NCI-H187 treated with DMSO at 0.1 percent for 48 hours (cell line): ENCODE data around the gene MYO5C.

Experiments used
- DNase-seq: peaks from one replicate; lab custom pipeline; 2025; lab: John Stamatoyannopoulos, UW

The MYO5C gene, protein sequence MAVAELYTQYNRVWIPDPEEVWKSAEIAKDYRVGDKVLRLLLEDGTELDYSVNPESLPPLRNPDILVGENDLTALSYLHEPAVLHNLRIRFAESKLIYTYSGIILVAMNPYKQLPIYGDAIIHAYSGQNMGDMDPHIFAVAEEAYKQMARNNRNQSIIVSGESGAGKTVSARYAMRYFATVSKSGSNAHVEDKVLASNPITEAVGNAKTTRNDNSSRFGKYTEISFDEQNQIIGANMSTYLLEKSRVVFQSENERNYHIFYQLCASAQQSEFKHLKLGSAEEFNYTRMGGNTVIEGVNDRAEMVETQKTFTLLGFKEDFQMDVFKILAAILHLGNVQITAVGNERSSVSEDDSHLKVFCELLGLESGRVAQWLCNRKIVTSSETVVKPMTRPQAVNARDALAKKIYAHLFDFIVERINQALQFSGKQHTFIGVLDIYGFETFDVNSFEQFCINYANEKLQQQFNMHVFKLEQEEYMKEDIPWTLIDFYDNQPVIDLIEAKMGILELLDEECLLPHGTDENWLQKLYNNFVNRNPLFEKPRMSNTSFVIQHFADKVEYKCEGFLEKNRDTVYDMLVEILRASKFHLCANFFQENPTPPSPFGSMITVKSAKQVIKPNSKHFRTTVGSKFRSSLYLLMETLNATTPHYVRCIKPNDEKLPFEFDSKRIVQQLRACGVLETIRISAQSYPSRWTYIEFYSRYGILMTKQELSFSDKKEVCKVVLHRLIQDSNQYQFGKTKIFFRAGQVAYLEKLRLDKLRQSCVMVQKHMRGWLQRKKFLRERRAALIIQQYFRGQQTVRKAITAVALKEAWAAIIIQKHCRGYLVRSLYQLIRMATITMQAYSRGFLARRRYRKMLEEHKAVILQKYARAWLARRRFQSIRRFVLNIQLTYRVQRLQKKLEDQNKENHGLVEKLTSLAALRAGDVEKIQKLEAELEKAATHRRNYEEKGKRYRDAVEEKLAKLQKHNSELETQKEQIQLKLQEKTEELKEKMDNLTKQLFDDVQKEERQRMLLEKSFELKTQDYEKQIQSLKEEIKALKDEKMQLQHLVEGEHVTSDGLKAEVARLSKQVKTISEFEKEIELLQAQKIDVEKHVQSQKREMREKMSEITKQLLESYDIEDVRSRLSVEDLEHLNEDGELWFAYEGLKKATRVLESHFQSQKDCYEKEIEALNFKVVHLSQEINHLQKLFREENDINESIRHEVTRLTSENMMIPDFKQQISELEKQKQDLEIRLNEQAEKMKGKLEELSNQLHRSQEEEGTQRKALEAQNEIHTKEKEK (N-terminal part only)

DNA sequence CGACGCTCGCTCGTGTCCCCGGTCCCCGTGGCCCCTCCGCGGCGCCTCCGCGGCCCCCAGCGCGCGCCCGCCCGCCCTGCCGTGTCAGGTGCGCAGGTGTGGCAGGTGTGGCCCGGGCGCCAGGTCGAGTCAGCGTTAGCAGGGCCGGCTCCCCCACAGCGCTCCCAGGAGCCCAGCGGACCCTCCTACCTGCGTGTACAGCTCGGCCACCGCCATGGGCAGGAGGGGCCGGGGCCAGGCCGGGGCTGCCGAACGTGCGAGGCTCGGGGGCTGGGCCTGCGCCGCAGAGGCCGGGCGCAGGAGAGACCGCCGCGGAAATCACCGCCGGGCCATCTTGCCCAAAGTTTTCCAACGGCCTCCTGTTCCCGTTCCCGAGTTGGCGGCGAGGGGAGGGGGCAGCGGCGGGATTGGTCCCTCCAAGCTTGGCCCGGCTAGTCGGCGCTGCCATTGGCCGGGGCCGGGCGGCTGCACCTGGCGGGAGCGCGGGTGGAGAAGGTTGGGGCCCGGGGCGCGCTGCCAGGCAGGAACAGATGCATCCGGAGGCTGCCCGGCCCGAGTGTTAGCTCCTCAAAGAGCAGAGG lies at the start of gene MYO5C:
Gene MYO5C, minus strand, starts transcription at position 384 of the 581 bp plus-strand sequence. Its CDS starts 168 bp downstream, at position 216.
- peak; percentile 1 for DNase-seq

DNA sequence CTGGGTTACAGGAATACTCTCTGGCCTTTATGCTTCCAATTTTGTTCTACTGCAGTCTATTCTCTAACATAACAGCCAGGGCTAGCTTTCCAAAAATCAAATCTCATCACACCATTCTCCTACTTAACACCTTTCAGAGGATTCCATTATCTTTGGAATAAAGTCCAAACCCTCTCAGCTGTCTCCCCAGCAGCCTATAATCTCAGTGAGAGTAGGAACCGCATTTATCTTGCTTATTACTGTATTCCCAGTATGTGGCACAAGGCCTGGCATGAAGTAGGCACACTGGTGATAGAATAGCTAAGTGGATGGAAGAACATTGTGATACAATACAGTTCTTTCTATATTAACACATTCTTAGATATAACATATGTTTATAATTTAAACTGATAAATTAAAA lies 49.0 kb upstream of the MYO5C start:
- no peak for DNase-seq

DNA sequence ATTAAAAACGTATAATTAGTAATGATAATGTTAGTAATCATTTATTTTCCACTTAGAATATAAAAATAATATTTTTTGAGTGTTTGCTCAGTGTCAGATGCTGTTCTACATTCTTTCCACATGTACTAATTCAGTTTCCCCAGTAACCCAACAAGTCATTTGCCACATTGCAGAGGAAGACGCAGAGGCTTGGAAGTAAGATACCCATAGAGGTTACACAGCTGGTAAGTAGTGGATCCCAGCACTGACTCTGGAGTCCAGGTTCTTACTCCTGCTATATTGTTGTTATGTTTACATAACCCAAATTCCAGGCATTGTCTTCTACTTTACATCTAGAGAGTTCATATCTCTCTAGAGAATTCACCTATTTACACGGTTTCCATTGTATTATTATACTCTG lies 48.2 kb upstream of the MYO5C start:
- no peak for DNase-seq

DNA sequence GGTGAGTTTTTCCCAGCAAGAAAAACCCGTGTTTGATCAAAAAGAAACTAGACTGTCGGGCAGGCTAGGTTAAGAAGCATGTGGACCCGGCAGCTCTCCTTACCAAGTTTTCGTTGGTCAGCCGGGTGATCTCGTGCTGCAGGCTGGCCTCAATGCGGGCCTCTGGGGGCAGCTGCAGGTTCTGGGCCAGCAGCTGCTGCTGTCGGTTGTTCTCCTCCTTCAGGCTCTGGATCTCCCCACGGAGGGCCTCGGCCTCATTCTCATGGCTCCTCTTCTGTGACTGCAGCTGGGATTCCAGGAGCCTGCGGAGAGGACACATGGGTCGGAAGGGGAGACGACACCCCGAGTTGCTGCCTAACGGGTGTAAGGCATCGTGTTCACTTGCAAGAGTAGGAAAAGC lies 44.5 kb upstream of the MYO5C start:
- no peak for DNase-seq

DNA sequence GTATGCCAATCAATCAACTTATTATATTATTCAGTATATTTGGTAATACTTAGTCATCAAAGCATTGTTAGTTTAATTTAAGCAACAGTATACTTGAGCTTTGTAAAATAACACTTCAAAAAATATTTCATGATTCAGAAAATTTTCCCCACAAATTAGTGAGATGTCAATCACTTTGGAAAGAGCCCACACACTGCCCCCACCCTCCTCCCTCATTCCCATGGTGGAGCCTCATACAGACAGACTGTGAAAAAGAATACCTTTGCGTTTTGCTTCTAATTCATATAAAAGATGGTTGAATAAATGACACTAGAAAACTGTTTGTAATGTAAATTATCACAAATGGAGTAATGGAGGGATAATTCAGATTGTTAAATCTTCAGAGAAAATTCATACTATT lies 43.3 kb upstream of the MYO5C start:
- DNase-seq = no peak

DNA sequence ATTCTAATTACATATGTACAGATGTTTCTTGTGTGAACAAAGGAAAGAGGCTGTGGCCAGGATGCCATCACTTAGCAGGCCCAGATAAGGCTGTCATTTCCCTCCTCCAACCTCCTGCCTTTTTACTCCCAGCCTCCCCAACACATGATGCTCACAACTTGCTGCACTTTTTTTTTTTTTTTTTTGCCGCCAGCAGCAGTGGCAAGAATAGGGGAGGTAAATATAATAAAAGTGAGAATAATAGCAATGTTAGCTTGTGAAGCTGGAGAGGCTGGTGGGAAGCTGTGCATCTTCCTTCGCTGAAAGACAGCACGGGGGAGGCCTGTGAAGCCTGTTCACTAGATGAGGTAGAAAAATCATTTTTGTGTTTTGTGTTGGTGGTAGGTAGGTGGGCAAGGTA lies 42.5 kb upstream of the MYO5C start:
- DNase-seq = no peak

DNA sequence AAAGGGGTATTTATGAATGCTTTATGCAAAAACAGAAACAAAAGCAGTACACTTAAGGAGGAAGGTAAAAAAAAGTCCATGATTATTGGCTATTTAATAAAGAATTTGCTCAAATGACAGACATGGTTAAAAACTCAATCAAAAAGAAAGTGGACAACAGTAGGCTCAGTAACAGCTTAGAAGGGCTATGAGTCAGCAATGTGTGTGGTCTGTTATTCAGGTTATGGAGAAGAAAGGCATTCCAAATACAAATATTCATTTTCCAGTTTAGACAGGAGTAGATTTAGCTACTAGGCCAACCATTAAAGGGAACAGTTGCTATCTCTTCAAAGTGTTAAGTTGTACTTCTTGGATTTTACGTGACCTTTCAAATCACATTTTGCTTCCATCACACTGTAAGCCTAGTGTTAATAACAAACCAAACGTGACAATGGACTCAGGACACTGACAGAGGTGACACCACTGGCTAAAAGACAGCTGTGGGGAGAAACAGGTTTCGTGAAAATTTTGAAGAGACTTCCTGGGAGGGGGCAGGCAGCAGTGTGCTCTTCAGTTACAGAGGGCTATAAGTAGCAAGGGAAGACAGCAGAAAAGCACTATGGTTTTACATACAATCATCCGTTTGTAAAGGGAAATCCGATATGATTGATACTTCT lies 41.7 kb upstream of the MYO5C start:
- DNase-seq = no peak

DNA sequence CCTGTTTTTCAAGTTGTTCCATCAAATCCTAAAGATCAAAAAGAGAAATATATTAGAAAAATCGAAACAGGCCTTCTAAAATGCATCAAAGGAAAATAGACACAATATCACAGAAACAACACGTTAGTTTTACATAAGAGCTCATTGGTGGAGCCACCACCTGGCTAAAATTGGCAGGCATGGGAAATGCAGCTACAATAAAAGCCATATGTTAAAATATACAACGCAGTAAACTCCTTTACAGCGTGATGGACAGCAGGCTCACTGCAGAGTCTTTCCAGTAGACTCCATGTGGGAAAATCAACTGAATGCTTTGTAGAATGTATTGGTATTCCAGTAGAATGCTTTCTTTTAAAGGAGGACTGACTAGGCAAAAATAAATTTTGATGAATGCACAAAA lies 40.9 kb upstream of the MYO5C start:
- DNase-seq = no peak

DNA sequence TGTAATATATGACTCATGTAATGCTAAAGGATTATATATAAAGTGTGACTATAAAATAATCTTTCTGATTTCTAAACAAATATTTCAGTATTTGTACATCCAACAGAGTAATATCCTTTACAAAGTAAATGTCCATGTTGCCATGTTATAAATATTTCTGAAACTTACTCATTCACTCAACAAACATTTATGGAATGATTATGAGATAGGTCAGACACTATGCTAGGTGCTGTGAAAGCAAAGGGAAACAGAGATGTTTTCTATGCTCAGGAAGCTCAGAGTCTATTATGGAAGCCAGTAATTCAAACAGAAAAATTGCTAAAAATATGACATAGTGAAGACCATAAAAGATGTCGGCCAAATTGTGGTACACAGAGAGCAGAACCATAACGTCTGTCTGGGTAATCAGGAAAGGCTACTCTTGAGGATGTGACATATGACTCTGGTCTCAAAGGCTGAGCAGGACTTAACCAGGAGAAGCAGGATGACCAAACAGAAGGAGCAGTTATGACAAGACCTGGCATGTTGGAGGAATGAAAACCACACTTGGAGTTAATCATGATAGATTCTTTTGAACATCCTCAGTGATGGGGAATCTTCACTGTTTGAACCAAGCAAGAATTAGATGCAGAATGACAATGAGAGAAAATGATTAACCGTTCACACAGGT lies 39.0 kb upstream of the MYO5C start:
- no peak for DNase-seq

DNA sequence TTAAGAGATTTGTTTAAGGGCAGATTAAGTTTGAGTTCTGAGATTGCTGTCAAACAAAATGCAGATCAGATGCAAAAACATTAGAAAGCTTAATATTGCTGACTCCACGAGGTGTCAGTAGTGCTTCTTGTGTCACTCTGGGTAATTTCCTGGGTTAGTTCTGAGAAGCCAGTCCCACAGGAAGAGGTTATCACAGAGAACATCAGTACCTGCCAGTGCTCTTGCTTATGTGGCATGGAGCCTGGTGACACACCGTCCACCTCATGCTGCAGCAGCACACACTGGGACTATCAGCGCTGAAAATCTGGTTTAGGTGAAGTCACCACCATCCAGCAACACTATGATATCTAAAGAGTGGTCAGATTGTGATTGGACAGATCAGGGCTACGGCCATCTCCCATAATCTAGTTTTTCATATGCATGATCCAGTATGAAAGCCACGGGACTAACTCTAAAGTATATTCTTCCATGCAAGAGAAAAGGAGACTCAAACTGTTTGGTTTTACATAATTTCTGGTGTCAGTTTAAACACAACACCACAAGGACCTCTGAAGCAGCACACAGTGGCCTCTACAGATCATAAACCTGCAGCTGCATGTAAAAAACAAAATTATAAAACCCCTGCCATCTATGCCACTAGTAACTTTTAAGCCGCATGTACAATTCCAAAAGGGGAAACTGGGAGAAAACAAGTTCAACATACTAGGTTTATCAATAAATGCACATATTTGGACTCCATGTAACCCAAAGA lies 36.1 kb upstream of the MYO5C start:
- no peak for DNase-seq

DNA sequence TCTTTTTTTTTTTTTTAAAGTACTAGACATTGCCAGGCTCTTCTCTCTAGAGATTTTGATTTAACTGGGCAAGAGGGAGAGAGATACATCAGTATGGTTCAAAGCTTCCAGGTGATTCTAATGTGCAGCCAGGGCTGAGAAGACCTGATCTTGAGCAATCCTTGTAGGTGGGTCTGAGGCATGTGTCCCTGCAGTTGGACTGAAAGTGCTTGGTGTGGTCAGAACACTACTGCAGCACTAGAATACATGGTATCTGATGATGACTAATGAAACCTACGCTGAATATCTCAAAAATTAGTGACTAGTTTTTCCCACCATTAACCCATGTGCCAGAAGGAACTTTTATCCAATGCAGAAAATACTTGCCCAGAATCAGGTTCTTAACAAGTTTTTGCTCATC lies 34.4 kb upstream of the MYO5C start:
- no peak for DNase-seq

DNA sequence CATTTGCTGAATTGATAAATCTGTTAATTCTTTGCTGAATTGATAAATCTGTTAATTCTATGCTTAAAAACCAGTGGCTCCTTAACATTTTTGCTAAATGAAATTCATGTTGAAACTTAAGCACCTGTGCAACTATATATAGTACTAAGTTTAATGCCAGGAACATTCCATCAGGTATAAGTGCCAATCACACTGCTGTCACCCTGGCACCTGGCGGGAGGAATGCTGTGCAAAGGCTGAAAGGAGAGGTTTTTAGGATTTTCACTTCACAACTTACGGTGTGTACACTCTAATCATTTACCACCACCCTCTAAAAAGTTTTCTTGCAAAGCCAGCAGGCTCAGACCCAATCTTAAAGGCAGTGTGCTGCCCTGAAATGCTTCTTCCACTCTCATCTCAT lies 33.5 kb upstream of the MYO5C start:
- DNase-seq = no peak

DNA sequence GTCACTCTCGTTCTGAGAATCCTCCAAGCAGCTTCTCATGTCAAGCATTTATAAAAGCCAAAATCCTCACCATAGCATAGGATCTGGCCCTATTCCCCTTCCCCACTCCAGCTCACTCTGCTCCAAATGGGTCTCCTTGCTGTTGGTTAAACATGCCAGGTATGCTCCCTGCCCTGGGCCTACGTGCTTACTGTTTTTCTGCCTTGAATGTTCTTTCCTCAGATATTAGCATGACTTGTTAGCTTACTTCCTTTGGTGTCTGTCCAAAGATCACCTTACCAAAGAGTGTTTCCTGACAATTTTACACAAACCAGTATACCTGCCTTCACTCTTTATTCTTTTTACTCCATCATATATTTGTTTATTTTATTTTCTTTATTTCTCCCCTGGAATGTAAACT lies 33.1 kb upstream of the MYO5C start:
- DNase-seq = no peak

DNA sequence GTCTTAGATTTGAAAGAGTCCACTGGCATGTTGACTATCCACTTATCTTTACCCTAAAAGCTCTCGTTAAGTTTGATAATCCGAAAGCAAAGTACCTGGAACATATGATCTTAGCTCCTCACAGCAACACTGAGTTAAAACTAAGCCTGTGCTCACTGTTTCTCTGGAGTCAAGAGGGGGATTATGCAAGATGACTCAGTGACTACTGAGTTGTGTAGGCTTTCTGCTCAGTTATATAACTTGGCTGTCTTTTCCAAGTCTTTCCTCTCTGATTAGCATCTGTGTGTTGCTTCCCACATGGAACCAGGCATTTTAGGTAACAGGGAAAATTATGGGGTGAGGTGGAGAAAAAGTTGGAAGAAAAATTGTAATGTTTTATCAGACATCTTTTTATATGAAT lies 31.2 kb upstream of the MYO5C start:
- DNase-seq = no peak

DNA sequence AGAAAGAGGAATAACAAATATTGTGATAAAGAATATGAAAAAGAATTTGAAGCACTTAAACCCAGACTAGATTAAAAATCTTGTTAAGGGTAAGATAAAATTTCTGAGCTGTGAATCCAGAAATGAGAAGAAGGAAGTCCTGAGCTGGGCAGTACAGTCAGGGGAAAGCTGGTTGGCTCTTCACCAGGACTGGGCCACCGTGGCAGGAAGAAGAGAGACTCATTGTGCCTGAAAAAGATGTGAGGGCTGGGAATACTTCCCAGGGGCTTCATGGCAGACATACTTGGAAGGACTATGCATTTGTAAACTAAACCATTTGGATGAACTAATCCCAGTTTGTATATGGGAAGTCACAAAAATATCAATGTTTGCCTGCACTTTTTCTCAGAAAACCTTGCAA lies 28.5 kb upstream of the MYO5C start:
- DNase-seq = no peak

DNA sequence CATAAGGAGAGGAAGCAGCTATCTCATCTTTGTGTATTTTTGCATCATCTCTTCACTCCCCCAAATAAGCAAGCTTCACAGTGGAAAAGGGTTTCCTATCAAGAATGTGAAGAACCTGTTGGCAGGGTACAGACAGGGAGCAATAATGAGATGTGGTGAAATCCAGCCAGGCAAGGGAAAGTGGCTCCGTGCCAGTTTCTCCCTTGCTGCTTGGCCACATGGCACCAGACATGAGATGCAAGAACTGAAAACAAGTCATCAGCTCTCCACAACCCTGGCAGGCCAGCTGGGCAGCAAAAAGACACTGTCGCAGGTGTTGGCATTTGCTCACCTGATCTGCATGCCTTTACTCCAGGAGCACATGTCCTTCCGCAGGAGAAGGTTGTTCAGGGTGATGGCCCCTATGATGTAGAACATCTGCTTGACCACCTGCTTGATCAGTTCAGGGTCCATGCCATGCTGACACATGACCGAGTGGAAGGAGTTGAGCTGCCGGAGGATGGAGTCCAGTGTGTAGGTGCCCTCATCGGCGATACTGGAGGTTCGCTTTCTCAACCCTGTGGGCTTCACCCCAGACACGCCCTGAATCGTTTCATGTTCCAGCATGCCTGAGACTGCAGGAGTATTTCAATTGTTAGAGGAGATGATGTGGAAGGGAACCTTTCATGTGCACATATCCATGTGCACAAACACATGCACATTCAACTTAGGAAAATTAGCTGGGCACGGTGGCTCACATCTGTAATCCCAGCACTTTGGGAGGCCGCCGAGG lies 23.3 kb upstream of the MYO5C start:
- DNase-seq = no peak

DNA sequence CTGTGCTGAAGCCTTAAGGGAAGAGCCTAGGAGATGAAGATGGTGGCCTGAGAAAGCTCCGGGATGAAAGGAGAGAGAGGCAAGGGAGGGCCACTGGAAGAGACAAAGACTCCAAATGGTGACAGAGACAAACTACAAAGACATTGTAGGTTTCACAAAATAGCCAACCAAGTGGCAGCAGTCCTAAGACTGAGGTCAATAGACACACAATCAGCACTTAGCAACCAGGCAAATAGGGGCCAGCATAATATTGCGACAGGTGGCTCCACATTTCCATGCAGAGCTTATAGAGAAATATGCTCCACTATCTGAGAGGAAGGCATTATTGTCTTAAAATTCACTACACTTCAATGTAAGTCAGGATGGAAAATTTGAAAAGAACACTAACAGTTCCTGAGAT lies 22.1 kb upstream of the MYO5C start:
- DNase-seq = no peak

DNA sequence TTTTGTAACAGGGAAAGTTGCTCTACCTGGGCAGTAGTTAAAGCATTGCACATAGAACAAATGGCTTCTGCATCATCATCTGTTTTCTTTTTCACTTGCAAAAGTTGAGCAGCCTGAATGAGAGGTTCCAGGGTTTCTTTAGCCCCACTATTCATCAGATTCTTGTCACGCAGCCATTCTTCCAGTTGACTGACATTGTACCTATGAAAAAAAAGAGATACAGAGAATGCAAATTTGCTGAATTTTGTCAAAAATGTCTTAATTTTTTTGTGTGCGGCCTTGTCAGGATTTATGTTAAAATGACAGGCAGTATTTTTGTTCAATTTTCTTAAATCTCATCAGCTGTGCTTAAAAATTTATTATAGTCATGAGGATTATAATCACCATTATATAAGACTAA lies 21.4 kb upstream of the MYO5C start:
- DNase-seq = no peak

DNA sequence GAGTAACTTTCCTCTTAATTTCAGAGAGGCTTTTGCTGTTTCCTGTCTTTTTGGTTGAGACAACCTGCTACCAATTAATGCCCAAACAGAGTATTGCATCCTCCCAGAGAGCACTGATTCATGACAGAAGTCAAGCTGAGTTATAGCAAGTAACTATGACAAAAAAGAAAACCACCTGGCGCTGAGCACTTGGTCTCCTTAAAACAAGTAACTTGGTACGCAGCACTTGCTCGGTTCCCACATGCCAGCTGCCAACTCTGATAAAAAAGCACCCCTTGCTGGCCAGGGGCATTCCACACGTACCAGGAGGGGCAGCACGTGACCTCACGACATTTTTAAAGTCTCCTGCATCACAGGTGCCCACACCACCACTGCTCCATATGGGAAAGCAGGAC lies 13.5 kb upstream of the MYO5C start:
- no peak for DNase-seq
